ENCODE measurements around the gene CAMKMT.

GRCh38 chr2:44452069-44452583, 90.4 kb downstream of the CAMKMT start:
- TF ChIP-seq CTCF (conservative IDR thresholded peaks at IDR 0.05) (no peak), ZFX (IDR thresholded peaks at IDR 0.05) (no peak)
